Keratinocyte (primary cell): Measurements from ENCODE around the gene PEAR1.

ENCODE experiments used
- CTCF ChIP-seq, 3 experiments: IDR thresholded peaks in 1 of 3; conservative IDR thresholded peaks in 1 of 3; optimal IDR thresholded peaks in 1 of 3; 2 replicates in 2 of 3; 3 replicates in 1 of 3; pipeline versions ENCODE3 to v1.5.1; 2011; ENCODE audit warnings: low read length in 3 of 3, mild to moderate bottlenecking in 3 of 3, moderate library complexity in 2 of 3, control low read depth in 1 of 3, inconsistent platforms in 1 of 3; ENCODE audit not compliant: insufficient read depth in 2 of 3; ENCODE audit errors: extremely low read depth in 1 of 3
- EZH2 ChIP-seq: IDR thresholded peaks from one replicate; pipeline ENCODE4 v1.6.1; 2012; ENCODE audit warnings: inconsistent platforms, mild to moderate bottlenecking, low read length, moderate library complexity

GRCh38 chr1:156875341-156875615 lies 18.2 kb upstream of the PEAR1 start:
- TF ChIP-seq EZH2 (no peak), CTCF (optimal IDR thresholded peaks at IDR 0.05 in 1 of 3, IDR thresholded peaks at IDR 0.05 in 1 of 3, conservative IDR thresholded peaks at IDR 0.05 in 1 of 3; ENCODE audit: extremely low read depth in 1 of 3, insufficient read depth in 2 of 3, low read length in 3 of 3) (no peak)
